ENCODE measurements around the gene CYP27A1. TPM values are rescaled to one million over a fixed set of nuclear protein-coding genes. Genes with fewer than 3 reads are reported as not detected.
A peak's percentile ranks its signal among the peaks of the same experiment; 100 is the strongest.

The CYP27A1 gene
- total and polyA plus RNA-seq, 4 donors, result 38.3 to 110 (median 77.1) TPM

DNA sequence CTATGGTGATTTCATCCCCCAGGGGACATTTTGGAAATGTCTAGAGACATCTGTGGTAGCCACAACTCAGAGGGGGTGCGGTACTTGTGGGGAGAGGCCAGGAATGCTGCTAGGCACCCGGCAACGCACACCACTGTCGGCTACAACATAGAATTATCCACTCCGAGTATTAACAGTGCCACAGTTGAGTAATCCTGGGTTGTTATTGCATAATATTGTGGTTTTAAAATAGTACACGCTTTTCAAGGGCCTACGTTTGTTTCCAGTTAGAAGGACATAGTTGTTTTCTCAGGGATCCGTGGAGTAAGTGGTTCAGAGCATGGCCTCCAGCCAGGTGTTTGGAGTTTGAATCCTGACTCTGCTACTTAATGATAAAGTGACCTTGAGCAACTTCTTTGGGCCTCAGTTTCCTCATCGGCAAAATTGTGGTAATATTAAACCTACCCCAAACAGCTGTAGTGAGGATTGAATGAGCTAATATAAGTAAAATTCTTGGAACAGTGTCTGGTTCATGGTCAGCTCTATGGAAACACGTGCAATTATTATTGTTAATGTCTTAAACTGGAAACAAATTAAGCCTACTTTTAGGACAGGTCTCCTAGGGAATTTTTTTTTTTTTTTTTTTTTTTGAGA is 24.5 kb downstream of the CYP27A1 start:
- H3K9ac ChIP-seq (ENCODE audit: insufficient read depth in 1 of 2, low read length in 2 of 2), result peak overlapping the region in 1 of 2 donors; percentile 8
- no peaks in the 10 kb centered on the region for H3K36me3 ChIP-seq (ENCODE audit: control insufficient read depth in 4 of 4, insufficient read depth in 4 of 4, low read length in 4 of 4)
- peak; percentile 71 to 93 (median 85) for DNase-seq
- no peaks in the 10 kb centered on the region for H3K27me3 ChIP-seq (ENCODE audit: control insufficient read depth in 3 of 3, insufficient read depth in 3 of 3, low read length in 2 of 3)
- 16 to 28% methylated on average over 10 of the region's 10 CpGs for WGBS, 2 donors
- peaks cover 0 to 6% (median 3%) of the 10 kb centered on the region in 4 donors for H3K9me3 ChIP-seq (ENCODE audit: control insufficient read depth in 4 of 4, insufficient read depth in 3 of 4, low read length in 3 of 4)
- TF ChIP-seq, protein P1, sequence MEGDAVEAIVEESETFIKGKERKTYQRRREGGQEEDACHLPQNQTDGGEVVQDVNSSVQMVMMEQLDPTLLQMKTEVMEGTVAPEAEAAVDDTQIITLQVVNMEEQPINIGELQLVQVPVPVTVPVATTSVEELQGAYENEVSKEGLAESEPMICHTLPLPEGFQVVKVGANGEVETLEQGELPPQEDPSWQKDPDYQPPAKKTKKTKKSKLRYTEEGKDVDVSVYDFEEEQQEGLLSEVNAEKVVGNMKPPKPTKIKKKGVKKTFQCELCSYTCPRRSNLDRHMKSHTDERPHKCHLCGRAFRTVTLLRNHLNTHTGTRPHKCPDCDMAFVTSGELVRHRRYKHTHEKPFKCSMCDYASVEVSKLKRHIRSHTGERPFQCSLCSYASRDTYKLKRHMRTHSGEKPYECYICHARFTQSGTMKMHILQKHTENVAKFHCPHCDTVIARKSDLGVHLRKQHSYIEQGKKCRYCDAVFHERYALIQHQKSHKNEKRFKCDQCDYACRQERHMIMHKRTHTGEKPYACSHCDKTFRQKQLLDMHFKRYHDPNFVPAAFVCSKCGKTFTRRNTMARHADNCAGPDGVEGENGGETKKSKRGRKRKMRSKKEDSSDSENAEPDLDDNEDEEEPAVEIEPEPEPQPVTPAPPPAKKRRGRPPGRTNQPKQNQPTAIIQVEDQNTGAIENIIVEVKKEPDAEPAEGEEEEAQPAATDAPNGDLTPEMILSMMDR (IDR thresholded peaks at IDR 0.05; ENCODE audit: control extremely low read depth, extremely low read depth), result no peak
- peaks cover 0 to 16% (median 1%) of the 10 kb centered on the region in 5 donors for H3K4me1 ChIP-seq (ENCODE audit: control insufficient read depth in 5 of 5, insufficient read depth in 5 of 5, low read length in 5 of 5)
- no peak overlapping the region for H3K4me3 ChIP-seq
- peak; percentile 84 for ATAC-seq (ENCODE audit: insufficient read depth, low FRiP score)
- H3K27ac ChIP-seq (ENCODE audit: low read depth in 1 of 2, low read length in 1 of 2), result peak overlapping the region; percentile 18 to 85

DNA sequence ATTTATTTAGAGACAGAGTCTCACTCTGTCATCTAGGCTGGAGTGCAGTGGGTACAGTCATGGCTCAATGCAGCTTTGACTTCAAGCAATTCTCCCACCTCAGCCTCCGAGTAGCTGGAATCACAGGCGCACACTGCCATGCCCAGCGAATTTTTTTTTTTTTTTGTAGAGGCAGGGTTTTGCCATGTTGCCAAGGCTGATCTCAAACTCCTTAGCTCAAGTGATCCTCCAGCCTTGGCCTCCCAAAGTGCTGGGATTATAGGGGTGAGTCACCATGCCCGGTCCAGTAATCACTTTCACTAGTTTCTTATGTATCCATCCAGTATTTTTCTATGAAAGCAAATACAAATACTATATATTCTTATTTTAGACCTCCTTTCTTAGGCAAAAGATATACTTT is 25.7 kb downstream of the CYP27A1 start:
- TF ChIP-seq, protein P1 (IDR thresholded peaks at IDR 0.05; ENCODE audit: control extremely low read depth, extremely low read depth), result no peak
- no peak for ATAC-seq (ENCODE audit: insufficient read depth, low FRiP score)
- H3K27me3 ChIP-seq (ENCODE audit: control insufficient read depth in 3 of 3, insufficient read depth in 3 of 3, low read length in 2 of 3), result no peaks in the 10 kb centered on the region
- H3K36me3 ChIP-seq (ENCODE audit: control insufficient read depth in 4 of 4, insufficient read depth in 4 of 4, low read length in 4 of 4), result peaks cover 0 to 6% (median 4%) of the 10 kb centered on the region in 4 donors
- H3K27ac ChIP-seq (ENCODE audit: low read depth in 1 of 2, low read length in 1 of 2), result no peak overlapping the region
- H3K9ac ChIP-seq (ENCODE audit: insufficient read depth in 1 of 2, low read length in 2 of 2), result no peak overlapping the region
- no peak overlapping the region for H3K4me3 ChIP-seq
- no peak for DNase-seq
- peaks cover 0 to 12% (median 0%) of the 10 kb centered on the region in 5 donors for H3K4me1 ChIP-seq (ENCODE audit: control insufficient read depth in 5 of 5, insufficient read depth in 5 of 5, low read length in 5 of 5)
- 66 to 86% methylated on average over 4 of the region's 4 CpGs for WGBS, 2 donors
- peaks cover 0 to 6% (median 3%) of the 10 kb centered on the region in 4 donors for H3K9me3 ChIP-seq (ENCODE audit: control insufficient read depth in 4 of 4, insufficient read depth in 3 of 4, low read length in 3 of 4)

DNA sequence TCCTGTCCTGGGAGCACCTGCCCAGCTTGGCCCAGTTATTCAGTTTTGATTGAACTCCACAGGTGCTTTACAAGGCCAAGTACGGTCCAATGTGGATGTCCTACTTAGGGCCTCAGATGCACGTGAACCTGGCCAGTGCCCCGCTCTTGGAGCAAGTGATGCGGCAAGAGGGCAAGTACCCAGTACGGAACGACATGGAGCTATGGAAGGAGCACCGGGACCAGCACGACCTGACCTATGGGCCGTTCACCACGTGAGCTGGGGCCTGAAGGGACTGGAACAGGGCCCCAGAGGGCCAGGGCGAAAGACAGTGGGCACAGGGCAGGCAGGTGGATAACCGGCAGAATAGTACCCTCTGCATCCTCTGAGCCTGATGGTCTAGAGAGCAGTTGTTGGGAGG is 27.6 kb downstream of the CYP27A1 start:
- H3K27ac ChIP-seq (ENCODE audit: low read depth in 1 of 2, low read length in 1 of 2), result no peak overlapping the region
- DNase-seq, result no peak
- TF ChIP-seq, protein P1 (IDR thresholded peaks at IDR 0.05; ENCODE audit: control extremely low read depth, extremely low read depth), result no peak
- H3K9me3 ChIP-seq (ENCODE audit: control insufficient read depth in 4 of 4, insufficient read depth in 3 of 4, low read length in 3 of 4), result peaks cover 0 to 5% (median 3%) of the 10 kb centered on the region in 4 donors
- H3K4me1 ChIP-seq (ENCODE audit: control insufficient read depth in 5 of 5, insufficient read depth in 5 of 5, low read length in 5 of 5), result peaks cover 0 to 10% (median 0%) of the 10 kb centered on the region in 5 donors
- H3K4me3 ChIP-seq, result no peak overlapping the region
- H3K36me3 ChIP-seq (ENCODE audit: control insufficient read depth in 4 of 4, insufficient read depth in 4 of 4, low read length in 4 of 4), result peaks cover 0 to 20% (median 13%) of the 10 kb centered on the region in 4 donors
- WGBS, 2 donors, result 94 to 97% methylated on average over 12 of the region's 12 CpGs
- ATAC-seq (ENCODE audit: insufficient read depth, low FRiP score), result no peak
- H3K9ac ChIP-seq (ENCODE audit: insufficient read depth in 1 of 2, low read length in 2 of 2), result no peak overlapping the region
- H3K27me3 ChIP-seq (ENCODE audit: control insufficient read depth in 3 of 3, insufficient read depth in 3 of 3, low read length in 2 of 3), result no peaks in the 10 kb centered on the region

Measured in lung (tissue), 12 donors.